GM10847 (cell line): Measurements from ENCODE around the gene PPRC1.

Experiments used
- POLR2A ChIP-seq: IDR thresholded peaks from 2 replicates; pipeline ENCODE4 v1.6.1; 2011; ENCODE audit not compliant: insufficient read length; ENCODE audit errors: extremely low read depth

The PPRC1 gene

GRCh38 chr10:102131286-102132170, 1.3 kb upstream of the PPRC1 start:
- TF ChIP-seq POLR2A, result no peak

- no peak for TF ChIP-seq POLR2A
Measured at GRCh38 chr10:102132193-102132562, 662 bp upstream of the PPRC1 start.

GRCh38 chr10:102133373-102134195, 744 bp downstream of the PPRC1 start:
- TF ChIP-seq POLR2A, result no peak

GRCh38 chr10:102134416-102134815, 1.6 kb downstream of the PPRC1 start:
- TF ChIP-seq POLR2A, result no peak

GRCh38 chr10:102135956-102136526, 3.2 kb downstream of the PPRC1 start:
- TF ChIP-seq POLR2A, result no peak

- TF ChIP-seq POLR2A, result no peak
Measured at GRCh38 chr10:102139281-102140110, 6.7 kb downstream of the PPRC1 start.

GRCh38 chr10:102140218-102140617, 7.4 kb downstream of the PPRC1 start:
- no peak for TF ChIP-seq POLR2A

- no peak for TF ChIP-seq POLR2A
Measured at GRCh38 chr10:102140913-102141540, 8.2 kb downstream of the PPRC1 start.

GRCh38 chr10:102141583-102142107, 8.8 kb downstream of the PPRC1 start:
- no peak for TF ChIP-seq POLR2A

GRCh38 chr10:102146971-102147428, 14.2 kb downstream of the PPRC1 start:
- no peak for TF ChIP-seq POLR2A

- no peak for TF ChIP-seq POLR2A
Measured at GRCh38 chr10:102147561-102147960, 14.7 kb downstream of the PPRC1 start.

- TF ChIP-seq POLR2A, result no peak
Measured at GRCh38 chr10:102148275-102148674, 15.4 kb downstream of the PPRC1 start.

- TF ChIP-seq POLR2A, result no peak
Measured at GRCh38 chr10:102150970-102151773, 18.3 kb downstream of the PPRC1 start.
